Measurements from ENCODE around the gene TPTE2.
"Not testable (repeated sequence)": the region's sequence is repeated elsewhere in the genome, so short reads cannot be mapped to it uniquely, and the experiment has no call there.

TPTE2 gene

GRCh38 chr13:19557287-19557686 lies 4.0 kb downstream of the TPTE2 start:
- not testable (repeated sequence) for H3K9me3 Mint-ChIP-seq; H3K36me3 Mint-ChIP-seq (ENCODE audit: insufficient read depth); H3K27ac Mint-ChIP-seq (ENCODE audit: low read depth); H3K4me3 Mint-ChIP-seq; DNase-seq (ENCODE audit: low spot score in 2 of 2); H3K4me1 Mint-ChIP-seq; ATAC-seq (replicated peaks; ENCODE audit: extremely low read depth, poor library complexity, severe bottlenecking); H3K27me3 Mint-ChIP-seq

GRCh38 chr13:19549245-19549644 lies 12.1 kb downstream of the TPTE2 start:
- H3K4me3 Mint-ChIP-seq; H3K4me1 Mint-ChIP-seq; H3K36me3 Mint-ChIP-seq (ENCODE audit: insufficient read depth); ATAC-seq (replicated peaks; ENCODE audit: extremely low read depth, poor library complexity, severe bottlenecking); H3K27me3 Mint-ChIP-seq; H3K27ac Mint-ChIP-seq (ENCODE audit: low read depth); H3K9me3 Mint-ChIP-seq; DNase-seq (ENCODE audit: low spot score in 2 of 2): not testable (repeated sequence)

DNA sequence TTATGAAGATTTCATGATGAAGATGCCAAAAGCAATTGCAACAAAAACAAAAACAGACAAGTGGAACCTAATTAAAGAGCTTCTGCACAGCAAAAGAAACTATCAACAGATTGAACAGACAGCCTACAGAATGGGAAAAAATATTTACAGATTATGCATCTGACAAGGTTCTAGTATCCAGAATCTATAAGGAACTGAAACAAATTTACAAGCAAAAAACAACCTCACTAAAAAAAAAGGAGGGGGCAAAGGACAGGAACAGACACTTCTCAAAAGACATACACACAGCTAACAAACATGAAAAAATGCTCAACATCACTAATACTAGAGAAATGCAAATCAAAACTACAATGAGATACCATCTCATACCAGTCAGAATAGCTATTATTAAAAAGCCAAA lies 35.7 kb downstream of the TPTE2 start:
- not testable (repeated sequence) for ATAC-seq (replicated peaks; ENCODE audit: extremely low read depth, poor library complexity, severe bottlenecking); H3K36me3 Mint-ChIP-seq (ENCODE audit: insufficient read depth); H3K27ac Mint-ChIP-seq (ENCODE audit: low read depth); H3K9me3 Mint-ChIP-seq; DNase-seq (ENCODE audit: low spot score in 2 of 2); H3K4me1 Mint-ChIP-seq; H3K4me3 Mint-ChIP-seq
- peaks cover 21% of the 10 kb centered on the region for H3K27me3 Mint-ChIP-seq

DNA sequence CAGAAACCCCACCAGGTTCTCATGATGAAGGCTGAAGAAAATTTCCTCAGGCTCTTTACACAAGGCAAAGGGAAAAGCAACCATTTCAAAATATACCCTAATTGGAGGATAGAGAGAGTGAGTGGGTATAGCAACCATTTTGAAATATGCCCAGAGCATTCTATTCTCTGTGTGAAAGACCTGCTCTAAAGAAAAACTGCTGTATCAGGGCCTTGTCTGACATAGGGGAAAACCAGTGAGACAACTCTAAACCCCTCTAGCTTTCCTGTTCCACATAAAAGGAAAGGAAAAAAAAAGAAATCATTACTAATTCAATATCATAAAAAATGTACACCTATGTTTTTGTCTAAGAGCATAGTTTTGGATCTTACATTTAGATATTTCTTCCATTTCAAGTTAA lies 42.3 kb downstream of the TPTE2 start:
- ATAC-seq (replicated peaks; ENCODE audit: extremely low read depth, poor library complexity, severe bottlenecking) (no peak), DNase-seq (ENCODE audit: low spot score in 2 of 2) (no peak)
- H3K4me3 Mint-ChIP-seq: no peak overlapping the region
- peaks cover 18% of the 10 kb centered on the region for H3K27me3 Mint-ChIP-seq
- no peaks in the 10 kb centered on the region for H3K36me3 Mint-ChIP-seq (ENCODE audit: insufficient read depth)
- H3K9me3 Mint-ChIP-seq: no peaks in the 10 kb centered on the region
- H3K27ac Mint-ChIP-seq (ENCODE audit: low read depth): no peak overlapping the region
- H3K4me1 Mint-ChIP-seq: no peaks in the 10 kb centered on the region

- H3K9me3 Mint-ChIP-seq; H3K4me1 Mint-ChIP-seq; ATAC-seq (replicated peaks; ENCODE audit: extremely low read depth, poor library complexity, severe bottlenecking); DNase-seq (ENCODE audit: low spot score in 2 of 2); H3K4me3 Mint-ChIP-seq; H3K27ac Mint-ChIP-seq (ENCODE audit: low read depth); H3K36me3 Mint-ChIP-seq (ENCODE audit: insufficient read depth): not testable (repeated sequence)
- H3K27me3 Mint-ChIP-seq: peaks cover 12% of the 10 kb centered on the region
Observed at GRCh38 chr13:19507623-19508022, 53.7 kb downstream of the TPTE2 start.

GRCh38 chr13:19460126-19460525 lies 101.2 kb downstream of the TPTE2 start:
- H3K4me1 Mint-ChIP-seq; DNase-seq (ENCODE audit: low spot score in 2 of 2); H3K36me3 Mint-ChIP-seq (ENCODE audit: insufficient read depth); H3K27ac Mint-ChIP-seq (ENCODE audit: low read depth); ATAC-seq (replicated peaks; ENCODE audit: extremely low read depth, poor library complexity, severe bottlenecking); H3K4me3 Mint-ChIP-seq; H3K27me3 Mint-ChIP-seq: not testable (repeated sequence)
- peaks cover 24% of the 10 kb centered on the region for H3K9me3 Mint-ChIP-seq

DNA sequence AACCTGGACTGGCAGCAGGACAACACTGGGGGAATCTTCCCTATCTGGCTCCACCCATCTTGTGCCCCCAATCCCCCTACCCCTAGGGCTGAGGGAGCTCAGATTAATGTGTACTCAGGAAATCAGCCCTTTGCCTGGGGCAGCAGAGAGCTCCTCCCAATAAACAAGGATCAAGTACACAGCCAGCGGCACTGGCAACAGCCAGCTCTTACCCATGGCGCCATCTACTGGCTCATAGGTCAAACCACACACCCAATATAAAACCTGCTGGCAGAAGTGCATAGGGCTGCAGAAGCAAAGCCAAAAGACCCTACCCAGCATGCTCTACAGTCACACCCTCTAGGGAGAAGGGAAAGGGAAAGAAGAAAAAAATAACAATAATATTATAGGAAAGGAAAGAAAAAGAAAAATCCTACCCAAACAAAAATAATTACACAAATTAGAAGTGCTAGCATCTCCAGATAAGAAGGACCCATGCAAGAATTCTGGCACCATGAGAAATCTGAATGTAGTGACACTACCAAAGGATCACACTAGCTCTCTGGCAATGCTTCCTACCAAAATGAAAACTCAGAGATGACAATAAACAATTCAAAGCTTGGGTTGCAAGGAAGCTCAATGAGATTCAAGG lies 122.2 kb downstream of the TPTE2 start:
- H3K9me3 Mint-ChIP-seq; H3K4me1 Mint-ChIP-seq; H3K27me3 Mint-ChIP-seq; DNase-seq (ENCODE audit: low spot score in 2 of 2); H3K27ac Mint-ChIP-seq (ENCODE audit: low read depth); H3K4me3 Mint-ChIP-seq; H3K36me3 Mint-ChIP-seq (ENCODE audit: insufficient read depth); ATAC-seq (replicated peaks; ENCODE audit: extremely low read depth, poor library complexity, severe bottlenecking): not testable (repeated sequence)

DNA sequence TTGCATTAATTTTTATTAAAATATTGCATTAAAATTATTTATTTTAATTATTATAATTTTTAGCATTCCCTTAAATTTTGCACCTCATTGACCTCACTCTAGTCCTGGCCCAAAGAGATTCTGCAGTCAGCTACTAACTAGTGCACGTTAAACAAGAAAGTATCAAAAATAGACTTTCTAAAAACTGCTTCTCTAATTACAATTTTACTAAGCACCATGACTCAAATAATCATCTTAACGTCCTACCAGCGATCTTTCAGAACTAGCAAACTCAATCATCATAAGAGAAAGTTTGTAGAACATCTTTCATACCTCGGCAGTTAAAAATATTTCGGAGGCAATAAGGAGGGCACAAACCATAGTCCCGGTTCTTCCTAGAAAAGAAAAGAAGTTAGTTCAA lies 123.6 kb downstream of the TPTE2 start:
- not testable (repeated sequence) for H3K4me1 Mint-ChIP-seq; H3K27ac Mint-ChIP-seq (ENCODE audit: low read depth); H3K27me3 Mint-ChIP-seq; DNase-seq (ENCODE audit: low spot score in 2 of 2); H3K4me3 Mint-ChIP-seq; ATAC-seq (replicated peaks; ENCODE audit: extremely low read depth, poor library complexity, severe bottlenecking); H3K36me3 Mint-ChIP-seq (ENCODE audit: insufficient read depth); H3K9me3 Mint-ChIP-seq

- not testable (repeated sequence) for H3K4me1 Mint-ChIP-seq; H3K27me3 Mint-ChIP-seq; ATAC-seq (replicated peaks; ENCODE audit: extremely low read depth, poor library complexity, severe bottlenecking); H3K36me3 Mint-ChIP-seq (ENCODE audit: insufficient read depth); H3K4me3 Mint-ChIP-seq; H3K9me3 Mint-ChIP-seq; DNase-seq (ENCODE audit: low spot score in 2 of 2); H3K27ac Mint-ChIP-seq (ENCODE audit: low read depth)
Observed at GRCh38 chr13:19422236-19422635, 139.1 kb downstream of the TPTE2 start.

- not testable (repeated sequence) for ATAC-seq (replicated peaks; ENCODE audit: extremely low read depth, poor library complexity, severe bottlenecking); H3K4me3 Mint-ChIP-seq; DNase-seq (ENCODE audit: low spot score in 2 of 2); H3K27ac Mint-ChIP-seq (ENCODE audit: low read depth); H3K27me3 Mint-ChIP-seq; H3K36me3 Mint-ChIP-seq (ENCODE audit: insufficient read depth); H3K4me1 Mint-ChIP-seq
- H3K9me3 Mint-ChIP-seq: peaks cover 15% of the 10 kb centered on the region
Observed at GRCh38 chr13:19412494-19412893, 148.8 kb downstream of the TPTE2 start.

DNA sequence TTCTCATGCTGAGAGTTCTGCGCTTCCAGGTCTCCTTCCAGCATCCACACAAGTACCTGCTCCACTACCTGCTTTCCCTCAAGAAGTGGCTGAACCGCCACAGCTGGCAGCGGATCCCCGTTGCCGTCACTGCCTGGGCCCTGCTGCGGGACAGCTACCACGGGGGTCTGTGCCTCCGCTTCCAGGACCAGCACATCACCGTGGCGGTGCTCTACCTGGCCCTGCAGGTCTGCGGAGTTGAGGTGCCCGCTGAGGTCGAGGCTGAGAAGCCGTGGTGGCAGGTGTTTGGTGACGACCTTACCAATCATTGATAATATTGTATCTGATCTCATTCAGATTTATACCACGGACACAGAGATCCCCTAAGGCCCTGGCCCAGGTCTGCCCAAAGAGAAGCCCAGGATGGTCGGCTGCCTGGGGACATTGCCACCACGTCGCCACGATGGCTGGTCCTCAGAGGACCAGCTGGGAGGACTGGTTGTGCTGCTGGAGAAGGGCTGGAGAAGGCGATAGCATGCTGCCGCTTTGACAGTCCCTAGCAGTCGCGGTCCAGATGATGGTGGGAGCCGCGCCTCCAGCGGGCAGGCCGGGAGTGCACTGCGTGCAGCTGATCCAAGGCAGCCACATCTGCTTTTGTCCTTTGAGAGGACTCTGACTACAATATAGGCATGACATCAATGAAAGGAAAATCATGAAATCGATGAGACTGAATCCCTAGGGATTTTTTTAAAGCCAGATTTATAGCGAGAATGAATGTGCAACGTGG lies 178.4 kb downstream of the TPTE2 start:
- not testable (repeated sequence) for H3K27ac Mint-ChIP-seq (ENCODE audit: low read depth); H3K27me3 Mint-ChIP-seq; ATAC-seq (replicated peaks; ENCODE audit: extremely low read depth, poor library complexity, severe bottlenecking); DNase-seq (ENCODE audit: low spot score in 2 of 2); H3K9me3 Mint-ChIP-seq; H3K4me3 Mint-ChIP-seq; H3K4me1 Mint-ChIP-seq; H3K36me3 Mint-ChIP-seq (ENCODE audit: insufficient read depth)

- ATAC-seq (replicated peaks; ENCODE audit: extremely low read depth, poor library complexity, severe bottlenecking): no peak
- no peaks in the 10 kb centered on the region for H3K36me3 Mint-ChIP-seq (ENCODE audit: insufficient read depth)
Observed at GRCh38 chr13:19382111-19382510, 179.2 kb downstream of the TPTE2 start.

More at GRCh38 chr13:19382111-19382510, 179.2 kb downstream of the TPTE2 start:
- DNase-seq (ENCODE audit: low spot score in 2 of 2): no peak
- Mint-ChIP-seq H3K4me3 (no peak overlapping the region), H3K27ac (ENCODE audit: low read depth) (no peak overlapping the region), H3K4me1 (no peaks in the 10 kb centered on the region), H3K27me3 (no peaks in the 10 kb centered on the region), H3K9me3 (no peaks in the 10 kb centered on the region)

Measured in central memory CD8-positive, alpha-beta T cell (primary cell).